ENCODE data around the gene AGR3.
"Not testable (repeated sequence)": the region's sequence is repeated elsewhere in the genome, so short reads cannot be mapped to it uniquely, and the experiment has no call there.

AGR3 gene

GRCh38 chr7:16891338-16891737, 9.6 kb upstream of the AGR3 start:
- DNase-seq = no peak

GRCh38 chr7:16889851-16890415, 8.2 kb upstream of the AGR3 start:
- DNase-seq = no peak

GRCh38 chr7:16889305-16889704, 7.5 kb upstream of the AGR3 start:
- no peak for DNase-seq

- DNase-seq = no peak
These were observed 2.1 kb upstream of the AGR3 start for GRCh38 chr7:16883918-16884317.

- no peak for DNase-seq
These were observed 1.2 kb downstream of the AGR3 start for GRCh38 chr7:16880554-16880953.

GRCh38 chr7:16879181-16879580, 2.6 kb downstream of the AGR3 start:
- DNase-seq = no peak

GRCh38 chr7:16875861-16876260, 5.9 kb downstream of the AGR3 start:
- no peak for DNase-seq

- DNase-seq = no peak
These were observed 7.7 kb downstream of the AGR3 start for GRCh38 chr7:16874066-16874465.

GRCh38 chr7:16867328-16867727, 14.5 kb downstream of the AGR3 start:
- no peak for DNase-seq

GRCh38 chr7:16853189-16853588, 28.6 kb downstream of the AGR3 start:
- not testable (repeated sequence) for DNase-seq

GRCh38 chr7:16851829-16852228, 30.0 kb downstream of the AGR3 start:
- no peak for DNase-seq

- DNase-seq = no peak
These were observed 30.9 kb downstream of the AGR3 start for GRCh38 chr7:16850614-16851466.

- DNase-seq = no peak
These were observed 32.3 kb downstream of the AGR3 start for GRCh38 chr7:16849296-16850148.

GRCh38 chr7:16847381-16847860, 34.4 kb downstream of the AGR3 start:
- no peak for DNase-seq

GRCh38 chr7:16846601-16847165, 35.1 kb downstream of the AGR3 start:
- no peak for DNase-seq

- no peak for DNase-seq
These were observed 36.0 kb downstream of the AGR3 start for GRCh38 chr7:16845746-16846145.

- DNase-seq = no peak
These were observed 40.1 kb downstream of the AGR3 start for GRCh38 chr7:16841681-16842080.

GRCh38 chr7:16840094-16840493, 41.7 kb downstream of the AGR3 start:
- no peak for DNase-seq

- DNase-seq = no peak
These were observed 42.1 kb downstream of the AGR3 start for GRCh38 chr7:16839646-16840045.

- no peak for DNase-seq
These were observed 42.9 kb downstream of the AGR3 start for GRCh38 chr7:16838891-16839290.

- no peak for DNase-seq
These were observed 43.4 kb downstream of the AGR3 start for GRCh38 chr7:16838386-16838785.

- DNase-seq = no peak
These were observed 45.3 kb downstream of the AGR3 start for GRCh38 chr7:16836481-16836880.

- no peak for DNase-seq
These were observed 48.4 kb downstream of the AGR3 start for GRCh38 chr7:16833373-16833772.
